SW480 (cell line): ENCODE data around the gene PHF20.
"Not testable (repeated sequence)": the region's sequence is repeated elsewhere in the genome, so short reads cannot be mapped to it uniquely, and the experiment has no call there.

Source experiments
- DNase-seq: peaks from one replicate; pipeline ENCODE4 v3.0.0-alpha.2; 2016; ENCODE audit warnings: low spot score

Gene PHF20

DNA sequence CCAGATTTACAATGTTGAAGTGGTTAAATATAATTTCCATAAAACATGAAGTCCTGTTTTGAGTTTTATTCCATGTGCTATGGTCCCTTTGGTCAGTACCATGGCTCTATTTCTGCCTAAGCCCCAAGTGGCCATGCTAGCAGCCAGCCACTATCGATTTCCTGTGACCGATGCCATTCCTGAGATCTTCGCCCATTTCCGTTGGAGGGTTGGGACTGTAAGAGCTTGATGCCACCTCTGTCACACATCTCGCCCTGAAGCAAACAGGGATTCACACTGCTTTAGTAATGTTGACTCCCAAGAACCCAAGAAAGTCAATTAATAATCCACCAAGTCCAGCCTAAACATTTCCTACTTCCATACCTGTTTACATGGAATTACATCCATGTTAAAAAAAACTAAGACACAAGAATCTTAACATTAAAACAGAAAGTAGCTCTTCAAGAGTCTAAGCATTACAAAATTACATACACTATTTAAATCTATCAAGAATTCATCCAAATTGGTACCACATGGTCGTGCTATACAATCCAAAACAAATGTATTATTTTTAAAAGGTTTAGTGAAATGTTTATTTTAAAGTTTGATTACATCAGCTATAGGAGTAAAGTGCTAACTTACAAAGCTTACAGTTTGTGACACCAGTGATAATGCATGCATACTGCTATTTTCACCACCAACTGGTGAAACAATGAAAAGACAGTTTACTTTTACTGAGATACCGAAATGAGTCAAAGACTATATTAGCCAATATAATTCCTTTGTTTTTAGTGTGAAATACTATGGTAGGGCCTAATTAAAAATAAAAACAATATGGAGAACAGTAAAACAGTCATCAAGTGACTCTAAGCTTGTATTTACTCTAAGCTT, 32.3 kb upstream of the PHF20 start:
- peak; percentile 47 for DNase-seq

- DNase-seq = peak; percentile 100
Measured at GRCh38 chr20:35741892-35742740, 29.7 kb upstream of the PHF20 start, which contains the start of gene RBM39. TSS of gene RBM39 (minus strand) at chr20:35742260. CDS start at chr20:35740874, 1,386 bp downstream.

DNA sequence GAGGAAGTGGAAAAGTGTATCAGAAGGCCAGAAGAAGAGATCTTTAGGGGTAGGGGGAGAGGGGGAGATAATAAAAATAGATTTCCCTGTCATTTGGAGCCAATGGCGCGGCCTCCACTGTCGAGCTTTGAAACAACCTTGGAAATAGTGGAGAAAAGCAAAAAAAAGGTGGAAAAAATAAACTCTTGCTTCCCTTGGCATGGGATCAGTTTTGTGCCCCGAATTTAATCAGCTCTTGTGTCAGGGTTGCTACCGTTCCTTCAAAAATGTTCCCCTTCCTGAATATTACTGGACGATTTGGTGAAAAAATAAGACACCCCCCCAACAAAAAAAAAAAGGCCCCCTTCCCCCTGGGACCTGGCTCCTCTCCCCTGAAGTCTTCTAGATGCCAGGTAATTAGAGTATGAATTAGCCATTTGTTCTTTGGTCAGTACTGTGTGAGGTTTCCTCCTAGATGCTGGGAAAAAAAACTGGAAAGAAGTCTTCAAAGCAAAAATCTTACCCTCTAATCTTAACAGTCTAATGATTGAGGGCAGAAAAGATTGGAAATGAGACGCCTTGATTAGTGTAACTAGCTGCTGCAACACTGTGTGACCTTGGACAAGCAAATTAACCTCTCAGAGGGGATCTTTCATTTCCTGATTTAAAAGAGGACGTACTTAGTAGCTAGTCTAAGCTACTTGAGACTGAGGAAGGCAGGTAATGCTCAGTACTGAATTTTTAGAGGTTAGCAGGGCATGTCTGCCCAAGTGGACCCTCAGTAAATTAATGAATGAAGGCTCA, 28.9 kb upstream of the PHF20 start:
- peak; percentile 47 for DNase-seq

DNA sequence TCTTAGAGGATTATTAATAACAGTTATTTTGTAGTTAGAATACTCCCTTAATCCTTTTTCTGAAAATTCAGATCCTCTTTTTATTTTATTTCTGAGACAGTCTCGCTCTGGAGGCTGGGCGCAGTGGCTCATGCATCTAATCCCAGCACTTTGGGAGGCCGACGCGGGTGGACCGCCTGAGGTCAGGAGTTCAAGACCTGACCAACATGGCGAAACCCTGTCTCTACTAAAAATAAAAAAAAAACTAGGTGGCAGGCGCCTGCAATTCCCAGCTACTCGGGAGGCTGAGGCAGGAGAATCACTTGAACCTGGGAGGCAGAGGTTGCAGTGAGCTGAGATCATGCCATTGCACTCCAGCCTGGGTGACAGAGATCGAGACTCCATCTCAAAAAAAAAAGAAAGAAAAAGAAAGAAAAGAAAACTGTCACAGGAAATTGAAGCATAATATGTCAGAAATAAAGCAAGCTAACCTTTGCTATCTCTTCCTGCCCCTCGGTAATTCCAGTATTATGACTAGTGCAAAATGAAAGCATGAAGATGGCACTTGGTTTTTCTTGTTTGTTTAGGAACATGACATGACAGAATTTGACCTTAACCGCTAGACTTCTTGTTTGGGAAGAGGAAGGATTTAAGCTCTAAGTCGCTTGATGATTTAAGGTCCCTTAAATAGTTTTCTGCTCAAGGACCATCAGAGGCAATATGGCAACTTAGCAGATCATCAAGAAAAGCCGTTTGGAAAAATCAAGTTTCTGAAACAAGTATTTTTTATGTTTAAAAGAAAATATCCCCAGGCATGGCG, 27.9 kb upstream of the PHF20 start:
- no peak for DNase-seq

GRCh38 chr20:35744492-35744841, 27.3 kb upstream of the PHF20 start:
- not testable (repeated sequence) for DNase-seq

- DNase-seq = no peak
Measured at GRCh38 chr20:35750611-35751010, 21.2 kb upstream of the PHF20 start.

- DNase-seq = no peak
Measured at GRCh38 chr20:35756404-35756803, 15.4 kb upstream of the PHF20 start.

GRCh38 chr20:35757098-35757705, 14.6 kb upstream of the PHF20 start:
- no peak for DNase-seq

- not testable (repeated sequence) for DNase-seq
Measured at GRCh38 chr20:35761548-35761947, 10.3 kb upstream of the PHF20 start.

GRCh38 chr20:35762461-35762860, 9.4 kb upstream of the PHF20 start:
- DNase-seq = no peak

GRCh38 chr20:35764936-35765335, 6.9 kb upstream of the PHF20 start:
- not testable (repeated sequence) for DNase-seq

- DNase-seq = no peak
Measured at GRCh38 chr20:35766843-35767242, 5.0 kb upstream of the PHF20 start.

DNA sequence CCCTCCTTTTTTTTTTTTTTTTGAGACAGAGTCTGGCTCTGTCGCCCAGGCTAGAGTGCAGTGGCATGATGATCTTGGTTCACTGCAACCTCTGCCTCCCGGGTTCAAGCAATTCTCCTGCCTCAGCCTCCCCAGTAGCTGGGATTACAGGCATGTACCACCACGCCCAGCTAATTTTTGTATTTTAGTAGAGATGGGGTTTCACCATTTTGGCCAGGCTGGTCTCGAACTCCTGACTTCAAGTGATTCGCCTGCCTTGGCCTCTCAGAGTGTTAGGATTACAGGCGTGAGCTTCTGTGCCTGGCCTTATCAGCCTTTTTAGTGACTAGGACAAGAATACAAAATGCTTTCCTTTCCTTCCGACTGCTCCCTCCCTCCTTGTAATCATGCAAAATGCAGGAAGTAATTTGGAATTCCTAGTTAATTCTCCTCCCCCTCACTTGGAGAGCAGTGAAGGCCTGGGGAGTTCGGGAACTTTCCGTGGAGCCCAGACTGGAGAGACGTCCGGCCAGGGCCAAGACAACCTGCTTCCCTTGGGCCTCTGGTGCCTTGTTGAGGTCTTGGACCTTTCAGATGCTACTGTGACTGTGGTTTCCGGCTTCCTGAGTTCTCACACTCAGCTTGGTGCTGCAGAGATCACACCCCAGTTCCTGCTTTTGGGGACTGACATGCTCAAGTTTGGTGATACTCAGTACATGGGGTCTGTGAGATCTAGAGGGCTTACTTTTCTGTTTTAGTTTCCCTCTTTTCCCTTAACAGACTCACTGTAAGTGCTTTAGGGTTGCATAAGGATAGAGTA, 3.9 kb upstream of the PHF20 start:
- no peak for DNase-seq

- peak; percentile 66 for DNase-seq
Measured at GRCh38 chr20:35768731-35769664, 2.8 kb upstream of the PHF20 start.

DNA sequence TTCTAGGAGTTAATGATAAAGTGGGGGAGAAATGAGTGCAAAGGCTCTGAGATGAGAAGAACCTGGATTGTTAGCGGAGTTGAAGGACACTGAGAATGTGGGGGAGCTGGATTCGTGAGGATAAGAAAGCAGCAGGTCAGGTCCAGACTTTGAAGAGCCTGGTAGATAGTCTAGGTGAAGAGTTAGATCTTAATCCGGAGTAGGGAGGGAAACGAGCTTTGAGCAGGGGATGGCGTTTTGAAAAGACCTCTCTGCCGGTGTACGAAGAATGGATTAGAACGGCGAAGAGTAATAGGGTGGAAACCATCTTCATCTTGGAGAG, 487 bp upstream of the PHF20 start:
- DNase-seq = no peak

DNA sequence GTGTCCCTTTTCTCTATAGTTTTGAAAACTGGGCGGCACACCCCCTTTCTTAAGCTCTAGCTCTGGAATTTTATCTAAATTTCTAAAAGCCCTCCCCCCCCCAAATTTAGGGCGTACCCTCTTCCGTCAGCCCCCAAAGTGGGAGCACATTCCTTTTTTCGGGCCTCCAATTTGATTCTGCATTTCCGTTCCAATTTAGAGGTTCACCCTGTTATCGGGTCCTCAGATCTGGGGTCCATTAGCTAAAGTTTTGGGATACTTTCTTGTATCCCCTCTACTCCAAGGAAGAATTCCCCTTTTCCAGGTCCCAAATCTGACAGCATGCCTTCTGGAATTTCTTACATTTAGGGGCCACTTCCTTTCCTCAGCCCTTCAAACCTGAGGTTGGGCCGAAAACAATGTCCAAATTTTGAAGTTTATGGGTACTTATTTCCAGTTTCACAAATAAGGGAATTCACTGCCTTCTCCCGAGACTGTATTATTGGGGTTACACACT, 796 bp downstream of the PHF20 start:
- DNase-seq = no peak

DNA sequence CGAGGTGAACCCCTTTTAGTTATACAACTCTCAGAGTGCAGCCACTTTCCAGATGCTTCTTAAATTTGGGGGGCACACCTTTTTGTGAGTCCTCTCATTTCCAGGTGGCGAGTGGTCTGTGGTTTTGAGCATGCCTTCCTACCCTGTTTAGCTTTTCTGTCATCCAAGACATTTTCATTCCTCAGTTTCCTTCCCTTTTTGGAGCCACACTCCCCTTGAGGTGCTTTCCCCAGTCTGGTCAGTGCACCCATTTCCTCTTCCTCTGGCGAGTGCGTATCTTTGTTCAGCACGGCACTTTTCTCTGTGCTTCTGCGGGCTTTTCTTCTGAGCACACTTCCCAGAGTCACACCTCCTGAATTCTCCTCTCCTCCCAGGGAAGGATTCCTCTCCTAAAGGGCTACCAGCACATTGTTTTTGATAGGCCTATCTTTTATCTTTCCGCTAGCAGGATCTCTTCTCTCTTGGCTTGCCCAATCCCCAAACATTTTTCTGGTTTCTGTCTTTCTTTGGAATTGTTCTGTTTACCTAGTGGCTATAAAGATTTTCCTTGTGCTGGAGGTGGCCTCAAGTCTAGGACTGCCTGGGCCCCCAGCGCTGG, 1.4 kb downstream of the PHF20 start:
- no peak for DNase-seq

DNA sequence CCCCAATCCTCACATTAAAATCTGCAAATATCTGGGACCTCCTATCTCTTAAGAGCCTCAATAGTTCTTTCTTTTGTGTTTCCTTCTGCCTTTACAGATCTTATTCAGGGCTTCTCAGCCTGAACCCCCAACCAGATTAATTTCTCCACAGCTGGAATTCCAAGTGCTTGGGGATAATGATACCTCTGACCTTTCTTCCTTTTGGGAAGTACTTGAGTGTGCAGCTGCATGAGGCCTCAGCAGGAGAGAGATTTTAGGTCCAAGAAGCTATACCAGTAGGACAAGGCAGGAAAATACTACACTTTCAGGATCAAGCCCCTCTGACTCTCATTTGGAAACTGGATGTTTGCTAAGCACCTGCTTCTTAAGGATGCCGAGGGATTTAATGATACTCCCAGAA, 2.6 kb downstream of the PHF20 start:
- no peak for DNase-seq
